H1 (cell line): ENCODE data around the gene C22orf23. TPM values are rescaled to one million over a fixed set of nuclear protein-coding genes. Genes with fewer than 3 reads are reported as not detected.

Experiments
- CTCF ChIA-PET: fragments of 300-600 bp; sonication (Branson Sonifier 250); formaldehyde crosslinking; loops from one replicate; lab custom pipeline; 2021; ENCODE audit not compliant: partially characterized antibody; lab: Charles Lee
- POLR2A ChIA-PET: fragments of 300-600 bp; sonication (Branson Sonifier 250); formaldehyde crosslinking; loops from one replicate; lab custom pipeline; 2021; ENCODE audit warnings: inconsistent platforms; ENCODE audit not compliant: partially characterized antibody; lab: Charles Lee
- DNase-seq, 2 experiments: peaks; one replicate each; pipeline versions ENCODE4 v3.0.0 to v3.0.0-alpha.2; 2010 to 2022; ENCODE audit warnings: low spot score in 2 of 2, low read depth in 1 of 2, mixed read lengths in 1 of 2
- FAIRE-seq: peaks from 2 replicates; lab custom pipeline; 2011; peaks lifted over from hg19 to GRCh38; lab: Jason Lieb, UNC
- H2AFZ ChIP-seq: 2 replicates; pipeline ENCODE4 v1.8.1; 2012; ENCODE audit warnings: low read length, inconsistent platforms
- H2AK5ac ChIP-seq: 2 replicates; pipeline ENCODE4 v1.6.1; 2013; ENCODE audit warnings: low read depth, low read length
- H2BK120ac ChIP-seq: replicated peaks from 2 replicates; pipeline ENCODE3; 2013; ENCODE audit warnings: low read depth, low read length, inconsistent platforms
- H2BK12ac ChIP-seq: 2 replicates; pipeline ENCODE4 v1.6.1; 2013; ENCODE audit warnings: low read depth, low read length
- H2BK15ac ChIP-seq: 2 replicates; pipeline ENCODE4 v1.6.1; 2013; ENCODE audit warnings: low read length
- H2BK20ac ChIP-seq: 2 replicates; pipeline ENCODE4 v1.6.1; 2013; ENCODE audit warnings: low read length
- H2BK5ac ChIP-seq: 2 replicates; pipeline ENCODE4 v1.6.1; 2013; ENCODE audit warnings: low read depth, low read length
- H3K14ac ChIP-seq: 2 replicates; pipeline ENCODE4 v1.6.1; 2013; ENCODE audit warnings: inconsistent platforms; ENCODE audit not compliant: insufficient read length
- H3K18ac ChIP-seq: 2 replicates; pipeline ENCODE4 v1.6.1; 2013; ENCODE audit warnings: low read length; ENCODE audit errors: extremely low read depth
- H3K23ac ChIP-seq: 2 replicates; pipeline ENCODE4 v1.6.1; 2013; ENCODE audit warnings: inconsistent platforms; ENCODE audit not compliant: insufficient read length
- H3K23me2 ChIP-seq: 2 replicates; pipeline ENCODE4 v1.6.1; 2013; ENCODE audit warnings: low read depth, low read length
- H3K27ac ChIP-seq: 2 replicates; pipeline ENCODE4 v1.6.1; 2011; ENCODE audit warnings: low read depth, low read length, inconsistent platforms
- H3K27me3 ChIP-seq, 4 experiments: replicated peaks in 1 of 4; 1 replicate in 1 of 4; 2 replicates in 3 of 4; pipeline versions ENCODE4 v1.6.1 to v1.8.1; 2011 to 2013; ENCODE audit warnings: low read length in 3 of 4, mild to moderate bottlenecking in 3 of 4, inconsistent platforms in 2 of 4, mixed read lengths in 2 of 4, moderate library complexity in 1 of 4; ENCODE audit not compliant: control insufficient read depth in 3 of 4, insufficient read depth in 3 of 4; ENCODE audit errors: extremely low read depth in 1 of 4
- H3K36me3 ChIP-seq, 4 experiments: 2 replicates each; pipeline versions ENCODE4 v1.6.1 to v1.8.1; 2011 to 2013; ENCODE audit warnings: mild to moderate bottlenecking in 4 of 4, low read length in 3 of 4, moderate library complexity in 2 of 4, control low read depth in 1 of 4, inconsistent platforms in 1 of 4; ENCODE audit not compliant: insufficient read depth in 4 of 4, control insufficient read depth in 2 of 4
- H3K4ac ChIP-seq: replicated peaks from 2 replicates; pipeline ENCODE3; 2013; ENCODE audit warnings: low read length, low read depth, mixed read lengths, inconsistent platforms; ENCODE audit not compliant: insufficient read length
- H3K4me1 ChIP-seq, 4 experiments: replicated peaks in 1 of 4; 1 replicate in 1 of 4; 2 replicates in 3 of 4; pipeline versions ENCODE4 v1.6.1 to v1.8.1; 2011 to 2013; ENCODE audit warnings: low read length in 3 of 4, inconsistent platforms in 2 of 4, mixed read lengths in 1 of 4; ENCODE audit not compliant: insufficient read depth in 4 of 4, control insufficient read depth in 3 of 4
- H3K4me2 ChIP-seq, 2 experiments: 2 replicates each; pipeline versions ENCODE4 v1.6.1 to v1.8.1; 2011 to 2013; ENCODE audit warnings: low read depth in 2 of 2, low read length in 2 of 2, control low read depth in 1 of 2, inconsistent platforms in 1 of 2, mild to moderate bottlenecking in 1 of 2; ENCODE audit not compliant: insufficient read depth in 1 of 2
- H3K4me3 ChIP-seq, 4 experiments: fragments of 200-600, 300-600 bp in 1 of 4; sonication (generic), shearing (Covaris generic), sonication (Bioruptor Twin) in 1 of 4; 2 replicates each; pipeline versions ENCODE4 v1.5.1 to v1.8.1; 2011 to 2016; ENCODE audit warnings: low read length in 4 of 4, low read depth in 3 of 4, control low read depth in 2 of 4, inconsistent platforms in 2 of 4, mild to moderate bottlenecking in 2 of 4, mixed read lengths in 1 of 4, moderate library complexity in 1 of 4; ENCODE audit not compliant: insufficient read depth in 2 of 4; ENCODE audit errors: extremely low read depth in 1 of 4
- H3K56ac ChIP-seq: replicated peaks from 2 replicates; pipeline ENCODE3; 2013; ENCODE audit warnings: low read depth, mild to moderate bottlenecking, mixed read lengths, low read length, inconsistent platforms; ENCODE audit not compliant: insufficient read length
- H3K79me1 ChIP-seq: 2 replicates; pipeline ENCODE4 v1.6.1; 2013; ENCODE audit warnings: low read depth, low read length, control low read depth
- H3K79me2 ChIP-seq, 2 experiments: 2 replicates each; pipeline versions ENCODE4 v1.6.1 to v1.8.1; 2012 to 2013; ENCODE audit warnings: low read length in 2 of 2, mild to moderate bottlenecking in 2 of 2, inconsistent platforms in 1 of 2; ENCODE audit not compliant: insufficient read depth in 2 of 2, control insufficient read depth in 1 of 2
- H3K9ac ChIP-seq, 4 experiments: replicated peaks in 1 of 4; 1 replicate in 1 of 4; 2 replicates in 3 of 4; pipeline versions ENCODE4 v1.6.1 to v1.8.1; 2011 to 2013; ENCODE audit warnings: low read depth in 3 of 4, low read length in 3 of 4, control low read depth in 2 of 4, mild to moderate bottlenecking in 2 of 4, moderate library complexity in 2 of 4, inconsistent platforms in 1 of 4; ENCODE audit errors: extremely low read depth in 1 of 4
- H3K9me3 ChIP-seq, 2 experiments: 2 replicates each; pipeline versions ENCODE4 v1.6.1 to v1.8.1; 2012 to 2013; ENCODE audit warnings: mild to moderate bottlenecking in 2 of 2, moderate library complexity in 2 of 2, control low read depth in 1 of 2, inconsistent platforms in 1 of 2, low read depth in 1 of 2, low read length in 1 of 2, mixed read lengths in 1 of 2; ENCODE audit not compliant: insufficient read depth in 2 of 2
- H4K20me1 ChIP-seq, 2 experiments: replicated peaks in 1 of 2; 2 replicates each; pipeline versions ENCODE3 to v1.8.1; 2011 to 2013; ENCODE audit warnings: inconsistent platforms in 2 of 2, low read length in 2 of 2, mild to moderate bottlenecking in 1 of 2; ENCODE audit not compliant: insufficient read depth in 2 of 2, control insufficient read depth in 1 of 2
- H4K5ac ChIP-seq: 2 replicates; pipeline ENCODE4 v1.6.1; 2013; ENCODE audit warnings: low read length, low read depth, mixed read lengths, inconsistent platforms; ENCODE audit not compliant: insufficient read length
- H4K8ac ChIP-seq: 2 replicates; pipeline ENCODE4 v1.8.0; 2013; ENCODE audit warnings: mild to moderate bottlenecking, moderate library complexity, low read length, inconsistent platforms; ENCODE audit not compliant: insufficient read depth; ENCODE audit errors: extremely low read depth
- H4K91ac ChIP-seq: replicated peaks from 2 replicates; pipeline ENCODE3; 2013; ENCODE audit warnings: low read length, mixed read lengths, inconsistent platforms; ENCODE audit not compliant: insufficient read length
- GTF2F1 ChIP-seq: IDR thresholded peaks from 2 replicates; pipeline ENCODE4 v1.6.1; 2012; ENCODE audit warnings: low read depth, low read length, improper control_type of control experiment, borderline replicate concordance
- JUND ChIP-seq: IDR thresholded peaks from 2 replicates; pipeline ENCODE4 v1.6.1; 2011; ENCODE audit warnings: mild to moderate bottlenecking, improper control_type of control experiment, low read length
- KDM4A ChIP-seq: IDR thresholded peaks from one replicate; pipeline ENCODE4 v1.7.1; 2012; ENCODE audit warnings: low read depth, mild to moderate bottlenecking, moderate library complexity, low read length, inconsistent platforms; ENCODE audit not compliant: severe bottlenecking
- MAX ChIP-seq: IDR thresholded peaks from 2 replicates; pipeline ENCODE4 v1.6.1; 2012; ENCODE audit warnings: inconsistent platforms
- PHF8 ChIP-seq: fragments of 200-600 bp; sonication (generic); conservative IDR thresholded peaks from 2 replicates; pipeline ENCODE4 v1.7.1; 2012; ENCODE audit warnings: low read depth, mild to moderate bottlenecking, inconsistent platforms, low read length, moderate library complexity
- RAD21 ChIP-seq, 2 experiments: IDR thresholded peaks in 1 of 2; conservative IDR thresholded peaks in 1 of 2; 2 replicates each; pipeline ENCODE4 v1.6.1; 2011; ENCODE audit warnings: low read depth in 2 of 2, low read length in 2 of 2, improper control_type of control experiment in 1 of 2, inconsistent platforms in 1 of 2, mild to moderate bottlenecking in 1 of 2, moderate library complexity in 1 of 2
- RFX5 ChIP-seq: IDR thresholded peaks from 2 replicates; pipeline ENCODE4 v1.6.1; 2011; ENCODE audit warnings: low read depth, low read length, improper control_type of control experiment, borderline replicate concordance
- RNF2 ChIP-seq: fragments of 200-900, 300-1000 bp; sonication (generic); IDR thresholded peaks from 2 replicates; pipeline ENCODE4 v1.7.1; 2016; ENCODE audit warnings: borderline replicate concordance, low read depth, mild to moderate bottlenecking, antibody characterized with exemption, low read length; ENCODE audit not compliant: poor library complexity, severe bottlenecking; ENCODE audit errors: missing control alignments
- WGBS, 2 experiments: shearing (Covaris generic) in 1 of 2; methylation state at CpG; one replicate each; pipeline versions ENCODE4 v1.1.6 to v1.1.7; 2013 to 2015; ENCODE audit warnings: low lambda C conversion rate in 2 of 2, mixed read lengths in 2 of 2, inconsistent platforms in 1 of 2, low coverage in 1 of 2, missing lambda C conversion rate in 1 of 2; ENCODE audit not compliant: insufficient replicate concordance in 2 of 2, insufficient coverage in 1 of 2, insufficient read length in 1 of 2; ENCODE audit errors: extremely low coverage in 1 of 2, missing lambda C conversion rate in 1 of 2; 5-methylcytosine and 5-hydroxymethylcytosine counted together
- polyA plus RNA-seq, 7 experiments: library from polyadenylated mRNA; depleted of rRNA in 3 of 7; stranded (reverse) in 5 of 7; unstranded in 2 of 7; fragments of >200 nt in 5 of 7; fragments of 200-250 nt in 2 of 7; gene quantifications; 1 replicate in 5 of 7; 2 replicates in 1 of 7; 4 replicates in 1 of 7; pipeline versions ENCODE4 v1.2.1 to v1.2.3, GENCODE V29; 2011 to 2013; ENCODE audit warnings: missing spikeins in 2 of 7, mixed read lengths in 2 of 7
- total RNA-seq: library from RNA; stranded (reverse); fragmentation: NEBNext Ultra II Directional; extraction: Animal tissue kit (Norgen Biotek cat#: 25700); gene quantifications from 2 replicates; pipeline ENCODE4 v1.2.1, GENCODE V29; 2021

The C22orf23 gene
- total and polyA plus RNA-seq, 2 of the 8 experiments (the other 6 are each of a cell fraction or from before 2014, with no cell fraction given): 0.50 to 0.54 TPM

- no peak overlapping the region for H4K8ac ChIP-seq
- H3K79me1 ChIP-seq: no peaks in the 10 kb centered on the region
- no peak overlapping the region for H2BK15ac ChIP-seq
- POLR2A ChIA-PET: interaction anchor here (0.6 to 3.1 kb wide), 6 partner anchors 13 to 106 kb away, joined by 3 to 11 read pairs (median 3); partner anchors contain the start of genes EIF3L and MICALL1
- 92% methylated on average over 2 of the region's 2 CpGs; no CpG with 5 or more reads in 1 of the 2 experiments for WGBS, 2 experiments
- no peak overlapping the region for H3K4me2 ChIP-seq
- no peaks in the 10 kb centered on the region for H3K27me3 ChIP-seq
- no peak overlapping the region for H2BK20ac ChIP-seq
- no peak overlapping the region for H3K14ac ChIP-seq
- no peak overlapping the region for H4K5ac ChIP-seq
- H2BK120ac ChIP-seq: no peak overlapping the region
- H3K23ac ChIP-seq: no peak overlapping the region
- CTCF ChIA-PET: interaction anchor here (0.6 to 10.4 kb wide), 17 partner anchors 9 to 1363 kb away, joined by 3 to 158 read pairs (median 4); partner anchors contain the start of genes C22orf23 and POLR2F
- DNase-seq: no peak
- no peaks in the 10 kb centered on the region for H3K23me2 ChIP-seq
- no peak overlapping the region for H2BK5ac ChIP-seq
- H3K9ac ChIP-seq: no peak overlapping the region
- no peak overlapping the region for H3K56ac ChIP-seq
- H3K18ac ChIP-seq: no peak overlapping the region
- H2AFZ ChIP-seq: no peak overlapping the region
- peaks cover 0 to 5% (median 3%) of the 10 kb centered on the region in 4 experiments; a peak in 5 of 7 replicates for H3K4me1 ChIP-seq
- H2BK12ac ChIP-seq: no peak overlapping the region
- H3K27ac ChIP-seq: no peak overlapping the region
- peaks cover 2 to 12% (median 8%) of the 10 kb centered on the region in 4 experiments; a peak in 6 of 8 replicates for H3K36me3 ChIP-seq
- H3K9me3 ChIP-seq: no peaks in the 10 kb centered on the region
- no peak overlapping the region for H3K4ac ChIP-seq
- peaks cover 0 to 8% of the 10 kb centered on the region in 2 experiments for H4K20me1 ChIP-seq
- H3K79me2 ChIP-seq: no peaks in the 10 kb centered on the region
- no peak overlapping the region for H4K91ac ChIP-seq
- FAIRE-seq: no peak
- no peak overlapping the region for H2AK5ac ChIP-seq
- H3K4me3 ChIP-seq: no peak overlapping the region
- TF ChIP-seq PHF8: no peak
- no peak for TF ChIP-seq RFX5
- no peak for TF ChIP-seq RNF2
- TF ChIP-seq GTF2F1: no peak
- TF ChIP-seq MAX: no peak
- no peak for TF ChIP-seq JUND
- no peak for TF ChIP-seq KDM4A
- no peak for TF ChIP-seq RAD21 (IDR thresholded peaks at IDR 0.05 in 1 of 2, conservative IDR thresholded peaks at IDR 0.05 in 1 of 2; ENCODE audit: low read depth in 2 of 2, low read length in 2 of 2)
Measured at GRCh38 chr22:37930952-37931440, 22.4 kb downstream of the C22orf23 start.
